A549 (cell line): ENCODE measurements around the gene BIRC7. TPM values are rescaled to one million over a fixed set of nuclear protein-coding genes. Genes with fewer than 3 reads are reported as not detected.

Experiments used
- ATAC-seq, 2 experiments: fragments of 200-7000 bp in 1 of 2; fragments of >200 bp in 1 of 2; cut with Nextera tagmentation in 1 of 2; cut with Tn5 transposase in 1 of 2; 3 replicates each; pipeline versions ENCODE4 v1.8.0 to v1.9.1; 2018 to 2020; ENCODE audit warnings: mild to moderate bottlenecking in 1 of 2, moderate library complexity in 1 of 2
- CTCF ChIA-PET: fragments of 300-600 bp; sonication (Branson Sonifier 250); formaldehyde crosslinking; extraction: SDS; loops from one replicate; lab custom pipeline; 2021; ENCODE audit warnings: antibody characterized with exemption, inconsistent platforms; lab: Yijun Ruan, JAX
- POLR2A ChIA-PET: fragments of 350-600 bp; formaldehyde crosslinking; extraction: SDS; loops from one replicate; lab custom pipeline; 2021; ENCODE audit warnings: antibody characterized with exemption, inconsistent platforms; lab: Yijun Ruan, JAX
- DNase-seq, 2 experiments: peaks; one replicate each; pipeline versions ENCODE4 v3.0.0 to v3.0.0-alpha.2; 2011 to 2016; ENCODE audit warnings: low read depth in 1 of 2, low spot score in 1 of 2
- FAIRE-seq: peaks from 2 replicates; lab custom pipeline; 2011; peaks lifted over from hg19 to GRCh38; lab: Jason Lieb, UNC
- H3K27ac ChIP-seq, 2 experiments: fragments of >200 bp; sonication (Bioruptor Twin); formaldehyde crosslinking; 3 replicates each; pipeline ENCODE4 v1.5.1; 2016 to 2017
- H3K4me1 ChIP-seq: fragments of >200 bp; sonication (Bioruptor Twin); formaldehyde crosslinking; 3 replicates; pipeline ENCODE4 v1.6.1; 2016
- H3K4me2 ChIP-seq: fragments of >200 bp; sonication (Bioruptor Twin); formaldehyde crosslinking; 3 replicates; pipeline ENCODE4 v1.6.1; 2016
- H3K4me3 ChIP-seq: fragments of >200 bp; sonication (Bioruptor Twin); formaldehyde crosslinking; 3 replicates; pipeline ENCODE4 v1.5.1; 2016
- H3K9me3 ChIP-seq: fragments of >200 bp; sonication (Bioruptor Twin); formaldehyde crosslinking; 3 replicates; pipeline ENCODE4 v1.6.1; 2016
- BHLHE40 ChIP-seq: IDR thresholded peaks from 2 replicates; pipeline ENCODE4 v1.6.1; 2012; ENCODE audit warnings: low read depth, low read length, inconsistent platforms
- CBX2 ChIP-seq: fragments of 200-600 bp; sonication (generic); IDR thresholded peaks from 2 replicates; pipeline ENCODE4 v1.6.1; 2016; ENCODE audit warnings: low read depth, mild to moderate bottlenecking, borderline replicate concordance
- E2F6 ChIP-seq: IDR thresholded peaks from 2 replicates; pipeline ENCODE4 v1.6.1; 2012; ENCODE audit warnings: low read depth, borderline replicate concordance
- EHF ChIP-seq: fragments of 250-450 bp; sonication (Bioruptor Pico); IDR thresholded peaks from 2 replicates; pipeline ENCODE4 v1.5.0; 2020; ENCODE audit warnings: mild to moderate bottlenecking
- ESRRA ChIP-seq: fragments of 150-350 bp; IDR thresholded peaks from 2 replicates; pipeline ENCODE4 v1.6.1; 2014; ENCODE audit warnings: mild to moderate bottlenecking, low read length, borderline replicate concordance
- GATA3 ChIP-seq: IDR thresholded peaks from 2 replicates; pipeline ENCODE4 v1.6.1; 2012; ENCODE audit warnings: borderline replicate concordance
- HDAC2 ChIP-seq: fragments of 200-600 bp; sonication (generic); IDR thresholded peaks from 2 replicates; pipeline ENCODE4 v1.6.1; 2016
- HES2 ChIP-seq: fragments of >200 bp; sonication (Bioruptor Twin); formaldehyde crosslinking; IDR thresholded peaks from 2 replicates; pipeline ENCODE4 v1.6.1; 2016
- HEYL ChIP-seq: fragments of 250-450 bp; sonication (Bioruptor Pico); IDR thresholded peaks from 2 replicates; pipeline ENCODE4 v1.8.0; 2021; ENCODE audit warnings: mild to moderate bottlenecking, moderate library complexity
- HMGXB4 ChIP-seq: fragments of 250-450 bp; sonication (Bioruptor Pico); IDR thresholded peaks from 2 replicates; pipeline ENCODE4 v1.5.0; 2021; ENCODE audit warnings: mild to moderate bottlenecking, moderate library complexity, borderline replicate concordance
- HOXB13 ChIP-seq: fragments of 250-450 bp; sonication (Bioruptor Pico); IDR thresholded peaks from 2 replicates; pipeline ENCODE4 v1.5.0; 2020; ENCODE audit warnings: low read depth, mild to moderate bottlenecking, moderate library complexity
- JUNB ChIP-seq: fragments of >200 bp; sonication (Bioruptor Twin); formaldehyde crosslinking; IDR thresholded peaks from 2 replicates; pipeline ENCODE4 v1.6.1; 2016
- KDM5A ChIP-seq: fragments of 200-600 bp; sonication (generic); IDR thresholded peaks from 2 replicates; pipeline ENCODE4 v1.6.1; 2016; ENCODE audit warnings: antibody characterized with exemption, mild to moderate bottlenecking
- MAFK ChIP-seq: fragments of 450-650 bp; IDR thresholded peaks from 2 replicates; pipeline ENCODE4 v1.6.1; 2014; ENCODE audit not compliant: partially characterized antibody
- NFE2L2 ChIP-seq: fragments of 150-350 bp; conservative IDR thresholded peaks from 2 replicates; pipeline ENCODE4 v1.6.1; 2014; ENCODE audit warnings: low read length
- PBX3 ChIP-seq: IDR thresholded peaks from 2 replicates; pipeline ENCODE4 v1.6.1; 2012
- POLR2AphosphoS2 ChIP-seq: conservative IDR thresholded peaks from 2 replicates; pipeline ENCODE4 v1.6.1; 2012; ENCODE audit warnings: low read length, improper control_type of control experiment, inconsistent platforms
- RAD21 ChIP-seq, 2 experiments: fragments of >200 bp in 1 of 2; sonication (Bioruptor Twin) in 1 of 2; formaldehyde crosslinking in 1 of 2; IDR thresholded peaks in 1 of 2; conservative IDR thresholded peaks in 1 of 2; 2 replicates in 1 of 2; 3 replicates in 1 of 2; pipeline ENCODE4 v1.6.1; 2012 to 2018; ENCODE audit warnings: inconsistent platforms in 1 of 2
- RCOR1 ChIP-seq: fragments of 150-350 bp; IDR thresholded peaks from 2 replicates; pipeline ENCODE4 v1.6.1; 2014; ENCODE audit warnings: antibody characterized with exemption, low read length, low read depth
- RFX5 ChIP-seq: fragments of 450-650 bp; IDR thresholded peaks from 2 replicates; pipeline ENCODE4 v1.7.1; 2014; ENCODE audit warnings: antibody characterized with exemption, mild to moderate bottlenecking, moderate library complexity
- TP53 ChIP-seq: fragments of 250-450 bp; sonication (Bioruptor Pico); IDR thresholded peaks from 2 replicates; pipeline ENCODE4 v1.5.0; 2021; ENCODE audit warnings: mild to moderate bottlenecking, moderate library complexity
- USF2 ChIP-seq: fragments of 450-650 bp; IDR thresholded peaks from 2 replicates; pipeline ENCODE4 v1.6.1; 2014; ENCODE audit warnings: antibody characterized with exemption
- ZFP36 ChIP-seq: fragments of 450-650 bp; IDR thresholded peaks from 2 replicates; pipeline ENCODE4 v1.6.1; 2014; ENCODE audit warnings: borderline replicate concordance; ENCODE audit not compliant: partially characterized antibody
- ZNF302 ChIP-seq: fragments of 250-450 bp; sonication (Bioruptor Pico); IDR thresholded peaks from 2 replicates; pipeline ENCODE4 v1.9.0; 2021; ENCODE audit warnings: inconsistent platforms, mild to moderate bottlenecking, moderate library complexity
- WGBS: methylation state at CpG from one replicate; pipeline ENCODE4 v1.1.6; 2017; ENCODE audit errors: missing lambda C conversion rate; 5-methylcytosine and 5-hydroxymethylcytosine counted together
- polyA plus RNA-seq, 4 experiments: library from polyadenylated mRNA; depleted of rRNA in 3 of 4; stranded (reverse); fragments of >200 nt; fragmentation: RNase III in 1 of 4; extraction: RNeasy Plus Mini Kit Qiagen cat#74134 plus additional on column Dnase treatment in 1 of 4; gene quantifications; 2 replicates in 3 of 4; 3 replicates in 1 of 4; pipeline ENCODE4 v1.2.3, GENCODE V29; 2011 to 2017

BIRC7 gene
- polyA plus RNA-seq, 2 of the 4 experiments (the other 2 are of a cell fraction), result 0.63 to 4.9 TPM

- Histone ChIP-seq H3K4me1 (peaks cover 22% of the 10 kb centered on the region), H3K27ac (no peak overlapping the region), H3K4me2 (no peak overlapping the region; the same call in 2 of the 3 replicates), H3K4me3 (no peak overlapping the region), H3K9me3 (no peaks in the 10 kb centered on the region)
- ATAC-seq (peak; percentile 49 to 51; a peak in 5 of 6 replicates), FAIRE-seq (no peak), DNase-seq (peak in 1 of 2 experiments; percentile 73)
- 39% methylated on average over 8 of the region's 14 CpGs for WGBS
- CTCF ChIA-PET, result interaction anchor here (0.9 to 3.0 kb wide), 8 partner anchors 8 to 182 kb away, joined by 3 to 13 read pairs (median 5); partner anchors contain the start of gene YTHDF1
- no peak for TF ChIP-seq BHLHE40
- TF ChIP-seq NFE2L2, result no peak
- no peak for TF ChIP-seq HDAC2
- TF ChIP-seq ZFP36, result peak; percentile 7
- TF ChIP-seq, all 56 proteins: peak for 1
- POLR2A ChIA-PET, result no interaction called here
Observed at GRCh38 chr20:63191400-63191799, 44.3 kb upstream of the BIRC7 start.

- ATAC-seq, result no peak
- CTCF ChIA-PET, result interaction anchor here (0.9 to 3.0 kb wide), 5 partner anchors 9 to 88 kb away, joined by 3 to 10 read pairs (median 4); partner anchors contain the start of gene YTHDF1
- FAIRE-seq, result no peak
Observed at GRCh38 chr20:63192721-63193120, 43.0 kb upstream of the BIRC7 start.

GRCh38 chr20:63194007-63194796 is 41.5 kb upstream of the BIRC7 start:
- no peak overlapping the region for H3K4me3 ChIP-seq
- no peak for FAIRE-seq
- WGBS, result 82% methylated on average over 14 of the region's 14 CpGs
- POLR2A ChIA-PET, result no interaction called here
- TF ChIP-seq EHF, result no peak
- TF ChIP-seq HEYL (CRISPR knock-in tag), result no peak
- TF ChIP-seq HES2, result no peak
- no peak for TF ChIP-seq RAD21 (conservative IDR thresholded peaks at IDR 0.05 in 1 of 2, IDR thresholded peaks at IDR 0.05 in 1 of 2)
- no peak for TF ChIP-seq POLR2AphosphoS2
- no peak for TF ChIP-seq RFX5
- TF ChIP-seq ESRRA, result no peak
- no peak for TF ChIP-seq JUNB
- no peak for TF ChIP-seq HMGXB4 (CRISPR knock-in tag)
- TF ChIP-seq PBX3, result no peak
- TF ChIP-seq RCOR1, result no peak
- no peak for TF ChIP-seq MAFK
- no peak for TF ChIP-seq NFE2L2
- no peak for TF ChIP-seq GATA3
- TF ChIP-seq CBX2, result no peak
- no peak for TF ChIP-seq HOXB13 (CRISPR knock-in tag)
- TF ChIP-seq, all 56 proteins: peak for 0
- Histone ChIP-seq H3K27ac (no peak overlapping the region), H3K4me1 (peaks cover 42% of the 10 kb centered on the region), H3K9me3 (no peaks in the 10 kb centered on the region), H3K4me2 (no peak overlapping the region)
- no peak for ATAC-seq
- DNase-seq, result no peak
- CTCF ChIA-PET, result interaction anchor here (1.1 to 2.1 kb wide), 3 partner anchors 11 to 188 kb away, joined by 4 to 10 read pairs (median 4); no protein-coding TSS in a partner anchor

More at GRCh38 chr20:63192721-63193120, 43.0 kb upstream of the BIRC7 start:
- POLR2A ChIA-PET, result no interaction called here
- Histone ChIP-seq H3K27ac (no peak overlapping the region), H3K4me1 (peaks cover 28% of the 10 kb centered on the region), H3K4me3 (no peak overlapping the region), H3K9me3 (no peaks in the 10 kb centered on the region), H3K4me2 (no peak overlapping the region)
- WGBS, result 91% methylated on average over 21 of the region's 21 CpGs
- no peak for TF ChIP-seq TP53
- TF ChIP-seq KDM5A, result no peak
- no peak for TF ChIP-seq E2F6
- no peak for TF ChIP-seq ZNF302
- no peak for TF ChIP-seq USF2
- no peak for TF ChIP-seq MAFK
- TF ChIP-seq HDAC2, result no peak
- TF ChIP-seq, all 56 proteins: peak for 0
- DNase-seq, result no peak
